Activated T-cell treated with anti-CD3 and anti-CD28 coated beads, Interleukin-2, amount 50 U/mL, for 48 hours (primary cell): ENCODE results near the gene KANSL1.
"Not testable (repeated sequence)": the region's sequence is repeated elsewhere in the genome, so short reads cannot be mapped to it uniquely, and the experiment has no call there.

Source experiments
- DNase-seq, 2 experiments: peaks; one replicate each; pipeline ENCODE4 v3.0.0-alpha.2; 2020

Gene KANSL1

GRCh38 chr17:46106966-46107644 is 86.1 kb downstream of the KANSL1 start:
- DNase-seq = no peak

GRCh38 chr17:46102806-46103205 is 90.4 kb downstream of the KANSL1 start:
- DNase-seq = not testable (repeated sequence)

GRCh38 chr17:46101785-46102617 is 91.2 kb downstream of the KANSL1 start:
- DNase-seq = not testable (repeated sequence)

- DNase-seq = no peak
These were observed 92.6 kb downstream of the KANSL1 start for GRCh38 chr17:46100590-46100989.

- DNase-seq = no peak
These were observed 93.4 kb downstream of the KANSL1 start for GRCh38 chr17:46099865-46100264.

GRCh38 chr17:46097497-46097896 is 95.7 kb downstream of the KANSL1 start:
- DNase-seq = no peak

GRCh38 chr17:46092991-46093390 is 100.2 kb downstream of the KANSL1 start:
- DNase-seq = no peak

GRCh38 chr17:46090871-46091270 is 102.4 kb downstream of the KANSL1 start:
- no peak for DNase-seq

- DNase-seq = no peak
These were observed 103.8 kb downstream of the KANSL1 start for GRCh38 chr17:46089389-46089965.

GRCh38 chr17:46088595-46088994 is 104.6 kb downstream of the KANSL1 start:
- DNase-seq = no peak

GRCh38 chr17:46087871-46088270 is 105.4 kb downstream of the KANSL1 start:
- not testable (repeated sequence) for DNase-seq

GRCh38 chr17:46086821-46087220 is 106.4 kb downstream of the KANSL1 start:
- DNase-seq = no peak

GRCh38 chr17:46085522-46085921 is 107.7 kb downstream of the KANSL1 start:
- DNase-seq = no peak

GRCh38 chr17:46082257-46082656 is 111.0 kb downstream of the KANSL1 start:
- no peak for DNase-seq

- DNase-seq = no peak
These were observed 112.3 kb downstream of the KANSL1 start for GRCh38 chr17:46081018-46081320.

- no peak for DNase-seq
These were observed 112.9 kb downstream of the KANSL1 start for GRCh38 chr17:46080118-46081017.

GRCh38 chr17:46078675-46079074 is 114.6 kb downstream of the KANSL1 start:
- no peak for DNase-seq

- DNase-seq = no peak
These were observed 118.7 kb downstream of the KANSL1 start for GRCh38 chr17:46074540-46074939.

GRCh38 chr17:46072998-46073397 is 120.2 kb downstream of the KANSL1 start:
- DNase-seq = no peak

GRCh38 chr17:46071796-46072195 is 121.4 kb downstream of the KANSL1 start:
- no peak for DNase-seq

- no peak for DNase-seq
These were observed 128.8 kb downstream of the KANSL1 start for GRCh38 chr17:46064460-46064859.

- DNase-seq = no peak
These were observed 130.0 kb downstream of the KANSL1 start for GRCh38 chr17:46063241-46063640.

GRCh38 chr17:46061435-46061834 is 131.8 kb downstream of the KANSL1 start:
- no peak for DNase-seq
